ENCODE results near the gene MTMR8. TPM values are rescaled to one million over a fixed set of nuclear protein-coding genes. Genes with fewer than 3 reads are reported as not detected.
A peak's percentile ranks its signal among the peaks of the same experiment; 100 is the strongest.
"Not testable (repeated sequence)": the region's sequence is repeated elsewhere in the genome, so short reads cannot be mapped to it uniquely, and the experiment has no call there.

MTMR8 gene
- total RNA-seq, 1 donor from 2014 or later, result 6.0 TPM

DNA sequence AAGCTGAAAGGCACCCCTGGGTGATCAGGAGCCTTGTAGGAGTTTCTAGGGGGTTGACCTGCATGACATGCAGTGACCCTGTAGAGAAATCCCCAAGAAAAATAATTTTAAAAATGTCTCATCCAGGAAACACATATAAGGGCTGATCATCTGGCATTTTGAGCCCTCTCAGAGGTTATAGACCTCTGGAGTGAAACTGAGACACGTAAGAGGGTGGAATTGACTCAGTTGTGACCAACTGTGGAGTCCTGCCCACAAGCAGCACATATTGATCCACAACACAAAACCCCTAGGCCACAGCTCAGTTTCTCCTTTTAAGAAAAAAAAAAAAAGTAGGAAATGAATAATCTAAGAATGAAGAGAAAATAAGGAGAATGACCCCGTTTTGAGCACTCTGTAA, 32.5 kb upstream of the MTMR8 start:
- DNase-seq (ENCODE audit: low spot score, unreplicated experiment), result no peak
- no peak overlapping the region for H3K27ac Mint-ChIP-seq
- H3K9me3 Mint-ChIP-seq (ENCODE audit: low read depth), result peaks cover 8% of the 10 kb centered on the region
- no peak overlapping the region for H3K4me3 Mint-ChIP-seq (ENCODE audit: low read depth)
- no peaks in the 10 kb centered on the region for H3K36me3 Mint-ChIP-seq (ENCODE audit: insufficient read depth)
- no peaks in the 10 kb centered on the region for H3K4me1 Mint-ChIP-seq (ENCODE audit: low read depth)
- H3K27me3 Mint-ChIP-seq, result no peaks in the 10 kb centered on the region
- TF ChIP-seq, protein P1, sequence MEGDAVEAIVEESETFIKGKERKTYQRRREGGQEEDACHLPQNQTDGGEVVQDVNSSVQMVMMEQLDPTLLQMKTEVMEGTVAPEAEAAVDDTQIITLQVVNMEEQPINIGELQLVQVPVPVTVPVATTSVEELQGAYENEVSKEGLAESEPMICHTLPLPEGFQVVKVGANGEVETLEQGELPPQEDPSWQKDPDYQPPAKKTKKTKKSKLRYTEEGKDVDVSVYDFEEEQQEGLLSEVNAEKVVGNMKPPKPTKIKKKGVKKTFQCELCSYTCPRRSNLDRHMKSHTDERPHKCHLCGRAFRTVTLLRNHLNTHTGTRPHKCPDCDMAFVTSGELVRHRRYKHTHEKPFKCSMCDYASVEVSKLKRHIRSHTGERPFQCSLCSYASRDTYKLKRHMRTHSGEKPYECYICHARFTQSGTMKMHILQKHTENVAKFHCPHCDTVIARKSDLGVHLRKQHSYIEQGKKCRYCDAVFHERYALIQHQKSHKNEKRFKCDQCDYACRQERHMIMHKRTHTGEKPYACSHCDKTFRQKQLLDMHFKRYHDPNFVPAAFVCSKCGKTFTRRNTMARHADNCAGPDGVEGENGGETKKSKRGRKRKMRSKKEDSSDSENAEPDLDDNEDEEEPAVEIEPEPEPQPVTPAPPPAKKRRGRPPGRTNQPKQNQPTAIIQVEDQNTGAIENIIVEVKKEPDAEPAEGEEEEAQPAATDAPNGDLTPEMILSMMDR (IDR thresholded peaks at IDR 0.05; ENCODE audit: unreplicated experiment), result no peak

DNA sequence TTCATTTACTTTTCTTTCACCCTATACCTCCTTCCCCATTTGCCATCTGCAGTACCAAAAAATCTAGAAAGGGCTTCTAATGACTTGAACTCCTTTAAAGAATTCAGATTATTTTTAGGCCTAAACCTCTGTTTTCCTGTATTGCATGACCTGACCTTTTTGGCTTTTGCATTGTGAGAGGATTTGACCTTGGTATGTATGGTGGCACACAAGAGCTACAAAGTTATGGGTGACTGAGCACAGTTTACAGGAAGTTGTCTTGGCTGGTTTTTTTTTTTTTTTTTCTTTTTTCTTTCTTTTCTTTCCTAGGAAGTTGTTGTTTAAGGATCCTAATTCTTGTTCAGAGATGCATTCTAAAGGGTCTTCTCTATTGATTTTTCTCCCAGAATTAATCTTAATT, 32.0 kb upstream of the MTMR8 start:
- Mint-ChIP-seq H3K9me3 (ENCODE audit: low read depth) (peaks cover 8% of the 10 kb centered on the region), H3K4me1 (ENCODE audit: low read depth) (no peaks in the 10 kb centered on the region), H3K27ac (no peak overlapping the region), H3K4me3 (ENCODE audit: low read depth) (no peak overlapping the region), H3K36me3 (ENCODE audit: insufficient read depth) (no peaks in the 10 kb centered on the region), H3K27me3 (no peaks in the 10 kb centered on the region)
- DNase-seq (ENCODE audit: low spot score, unreplicated experiment), result no peak
- TF ChIP-seq, protein P1 (IDR thresholded peaks at IDR 0.05; ENCODE audit: unreplicated experiment), result no peak

DNA sequence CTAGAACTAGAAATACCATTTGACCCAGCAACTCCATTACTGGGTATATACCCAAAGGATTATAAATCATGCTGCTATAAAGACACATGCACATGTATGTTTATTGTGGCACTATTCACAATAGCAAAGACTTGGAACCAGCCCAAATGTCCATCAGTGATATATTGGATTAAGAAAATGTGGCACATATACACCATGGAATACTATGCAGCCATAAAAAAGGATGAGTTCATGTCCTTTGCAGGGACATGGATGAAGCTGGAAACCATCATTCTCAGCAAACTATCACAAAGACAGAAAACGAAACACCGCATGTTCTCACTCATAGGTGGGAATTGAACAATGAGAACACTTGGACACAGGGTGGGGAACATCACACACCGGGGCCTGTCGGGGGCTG, 14.5 kb upstream of the MTMR8 start:
- peaks cover 25% of the 10 kb centered on the region for H3K9me3 Mint-ChIP-seq (ENCODE audit: low read depth)
- not testable (repeated sequence) for H3K36me3 Mint-ChIP-seq (ENCODE audit: insufficient read depth); H3K4me3 Mint-ChIP-seq (ENCODE audit: low read depth); H3K27ac Mint-ChIP-seq; H3K27me3 Mint-ChIP-seq; H3K4me1 Mint-ChIP-seq (ENCODE audit: low read depth); DNase-seq (ENCODE audit: low spot score, unreplicated experiment)

DNA sequence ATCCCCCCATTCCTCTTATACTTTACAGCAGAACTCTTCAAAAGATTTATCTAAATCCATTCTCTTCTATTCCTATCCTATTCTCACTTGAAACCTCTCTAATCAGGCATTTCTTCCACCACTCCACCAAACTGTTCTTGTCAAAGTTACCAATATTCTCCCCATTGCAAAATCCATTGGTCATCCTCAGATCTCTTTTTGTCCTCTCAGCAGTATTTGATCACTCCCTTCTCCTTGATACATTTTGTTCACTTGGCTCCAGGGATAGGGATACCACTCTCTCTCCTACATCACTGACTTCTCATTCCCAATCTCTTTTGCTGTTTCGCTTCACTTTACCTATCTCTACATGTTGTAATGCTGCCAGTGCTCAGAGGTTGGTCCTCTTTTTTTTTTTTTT, 2.8 kb upstream of the MTMR8 start:
- peaks cover 4% of the 10 kb centered on the region for H3K4me1 Mint-ChIP-seq (ENCODE audit: low read depth)
- H3K27ac Mint-ChIP-seq, result no peak overlapping the region
- no peaks in the 10 kb centered on the region for H3K36me3 Mint-ChIP-seq (ENCODE audit: insufficient read depth)
- H3K9me3 Mint-ChIP-seq (ENCODE audit: low read depth), result peaks cover 22% of the 10 kb centered on the region
- DNase-seq (ENCODE audit: low spot score, unreplicated experiment), result no peak
- H3K27me3 Mint-ChIP-seq, result no peaks in the 10 kb centered on the region
- no peak overlapping the region for H3K4me3 Mint-ChIP-seq (ENCODE audit: low read depth)
- TF ChIP-seq, protein P1 (IDR thresholded peaks at IDR 0.05; ENCODE audit: unreplicated experiment), result no peak

DNA sequence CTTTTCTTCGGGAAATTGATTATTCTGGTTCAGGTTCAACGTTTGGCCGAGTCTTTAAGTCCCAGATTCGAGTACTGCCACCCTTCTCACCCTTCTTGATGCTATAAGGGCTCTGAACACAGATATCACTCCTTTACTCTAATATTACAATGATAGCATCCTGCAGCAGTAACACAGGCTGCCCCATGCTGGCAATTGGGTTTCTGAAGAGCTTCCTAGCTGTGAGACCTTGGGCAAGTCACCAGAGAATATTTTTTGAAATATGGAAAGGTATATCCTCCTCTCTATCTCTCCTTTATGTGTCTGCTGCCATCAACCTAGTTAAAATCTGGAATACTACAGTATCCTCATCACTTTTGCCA, 297 bp upstream of the MTMR8 start:
- DNase-seq (ENCODE audit: low spot score, unreplicated experiment), result no peak
- peaks cover 4% of the 10 kb centered on the region for H3K4me1 Mint-ChIP-seq (ENCODE audit: low read depth)
- H3K27me3 Mint-ChIP-seq, result no peaks in the 10 kb centered on the region
- H3K9me3 Mint-ChIP-seq (ENCODE audit: low read depth), result peaks cover 17% of the 10 kb centered on the region
- TF ChIP-seq, protein P1 (IDR thresholded peaks at IDR 0.05; ENCODE audit: unreplicated experiment), result no peak
- H3K4me3 Mint-ChIP-seq (ENCODE audit: low read depth), result peak overlapping the region; percentile 90
- H3K36me3 Mint-ChIP-seq (ENCODE audit: insufficient read depth), result no peaks in the 10 kb centered on the region
- peak overlapping the region; percentile 92 for H3K27ac Mint-ChIP-seq

DNA sequence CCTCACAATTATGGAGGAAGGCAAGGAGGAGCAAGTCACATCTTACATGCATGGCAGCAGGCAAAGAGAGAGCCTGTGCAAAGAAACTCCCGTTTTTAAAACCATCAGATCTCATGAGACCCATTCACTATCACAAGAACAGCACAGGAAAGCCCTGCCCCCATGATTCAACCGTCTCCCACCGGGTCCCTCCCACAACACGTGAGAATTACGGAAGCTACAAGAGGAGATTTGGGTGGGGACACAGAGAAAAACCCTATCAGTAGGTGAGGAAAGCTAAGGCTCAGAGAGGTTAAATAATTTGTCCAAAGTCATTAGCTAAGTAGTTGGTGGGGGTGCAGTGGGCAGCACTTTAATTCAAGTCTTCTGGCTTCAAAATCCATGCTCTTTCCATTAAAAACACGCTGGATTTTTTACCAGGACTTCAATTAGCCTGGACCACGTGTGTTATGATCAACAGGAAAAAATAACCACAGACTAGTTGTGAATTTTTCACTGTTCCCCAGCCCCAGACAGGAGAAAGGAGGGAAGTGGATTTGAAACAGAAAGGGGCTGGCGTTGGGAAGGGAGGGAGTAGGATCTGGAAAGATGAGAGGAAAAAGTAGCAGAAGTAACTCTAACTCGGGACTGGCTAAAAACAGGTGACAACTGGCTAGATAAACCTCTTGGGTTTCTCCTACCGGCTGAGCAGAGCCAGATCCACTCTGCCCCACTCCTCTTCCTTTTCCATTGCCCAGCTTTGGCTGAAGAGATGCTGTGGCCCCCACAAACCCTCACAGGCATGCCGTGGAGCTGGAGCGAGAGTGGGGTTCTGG, 986 bp downstream of the MTMR8 start:
- Mint-ChIP-seq H3K36me3 (ENCODE audit: insufficient read depth) (no peaks in the 10 kb centered on the region), H3K4me1 (ENCODE audit: low read depth) (peaks cover 4% of the 10 kb centered on the region), H3K27ac (no peak overlapping the region), H3K27me3 (no peaks in the 10 kb centered on the region), H3K4me3 (ENCODE audit: low read depth) (peak overlapping the region; percentile 90), H3K9me3 (ENCODE audit: low read depth) (peaks cover 17% of the 10 kb centered on the region)
- TF ChIP-seq, protein P1 (IDR thresholded peaks at IDR 0.05; ENCODE audit: unreplicated experiment), result no peak
- DNase-seq (ENCODE audit: low spot score, unreplicated experiment), result no peak

Data from progenitor cell of endocrine pancreas (in vitro differentiated cells).